Measurements from ENCODE around the gene IRAK2.

Gene IRAK2

GRCh38 chr3:10277115-10277625, 112.5 kb downstream of the IRAK2 start:
- H3K4me3 ChIP-seq (ENCODE audit: low read depth, low read length), result no peak overlapping the region
- no peak for TF ChIP-seq CTCF (IDR thresholded peaks at IDR 0.05; ENCODE audit: low read depth, low read length, missing control alignments)
- DNase-seq (ENCODE audit: low read depth), result no peak

- no peak for DNase-seq (ENCODE audit: low read depth)
- no peak for TF ChIP-seq CTCF (IDR thresholded peaks at IDR 0.05; ENCODE audit: low read depth, low read length, missing control alignments)
- no peak overlapping the region for H3K4me3 ChIP-seq (ENCODE audit: low read depth, low read length)
Measured at GRCh38 chr3:10278501-10278900, 113.8 kb downstream of the IRAK2 start.

- DNase-seq (ENCODE audit: low read depth), result no peak
- TF ChIP-seq CTCF (IDR thresholded peaks at IDR 0.05; ENCODE audit: low read depth, low read length, missing control alignments), result no peak
- H3K4me3 ChIP-seq (ENCODE audit: low read depth, low read length), result no peak overlapping the region
Measured at GRCh38 chr3:10279384-10280176, 114.9 kb downstream of the IRAK2 start.

GRCh38 chr3:10280177-10280529, 115.4 kb downstream of the IRAK2 start:
- no peak for DNase-seq (ENCODE audit: low read depth)
- no peak for TF ChIP-seq CTCF (IDR thresholded peaks at IDR 0.05; ENCODE audit: low read depth, low read length, missing control alignments)
- H3K4me3 ChIP-seq (ENCODE audit: low read depth, low read length), result no peak overlapping the region

GRCh38 chr3:10280571-10280970, 115.9 kb downstream of the IRAK2 start:
- no peak for TF ChIP-seq CTCF (IDR thresholded peaks at IDR 0.05; ENCODE audit: low read depth, low read length, missing control alignments)
- no peak overlapping the region for H3K4me3 ChIP-seq (ENCODE audit: low read depth, low read length)
- no peak for DNase-seq (ENCODE audit: low read depth)

GRCh38 chr3:10281951-10282350, 117.2 kb downstream of the IRAK2 start:
- DNase-seq (ENCODE audit: low read depth), result no peak
- TF ChIP-seq CTCF (IDR thresholded peaks at IDR 0.05; ENCODE audit: low read depth, low read length, missing control alignments), result no peak

GRCh38 chr3:10283638-10284037, 118.9 kb downstream of the IRAK2 start:
- H3K4me3 ChIP-seq (ENCODE audit: low read depth, low read length), result no peak overlapping the region
- TF ChIP-seq CTCF (IDR thresholded peaks at IDR 0.05; ENCODE audit: low read depth, low read length, missing control alignments), result no peak
- DNase-seq (ENCODE audit: low read depth), result no peak

More at GRCh38 chr3:10281951-10282350, 117.2 kb downstream of the IRAK2 start:
- no peak overlapping the region for H3K4me3 ChIP-seq (ENCODE audit: low read depth, low read length)

Measured in GM12864 (cell line).